ENCODE measurements around the gene SFI1.

GRCh38 chr22:31653944-31654343 lies 157.6 kb downstream of the SFI1 start:
- TF ChIP-seq CTCF (IDR thresholded peaks at IDR 0.05) (no peak), POLR2A (IDR thresholded peaks at IDR 0.05) (no peak)

All from testis (tissue), 2 donors.